NCI-H1417 (cell line): ENCODE results near the gene NAV2.

Source experiments
- DNase-seq, 3 experiments: peaks; one replicate each; lab custom pipeline; 2025; lab: John Stamatoyannopoulos, UW

NAV2 gene

DNA sequence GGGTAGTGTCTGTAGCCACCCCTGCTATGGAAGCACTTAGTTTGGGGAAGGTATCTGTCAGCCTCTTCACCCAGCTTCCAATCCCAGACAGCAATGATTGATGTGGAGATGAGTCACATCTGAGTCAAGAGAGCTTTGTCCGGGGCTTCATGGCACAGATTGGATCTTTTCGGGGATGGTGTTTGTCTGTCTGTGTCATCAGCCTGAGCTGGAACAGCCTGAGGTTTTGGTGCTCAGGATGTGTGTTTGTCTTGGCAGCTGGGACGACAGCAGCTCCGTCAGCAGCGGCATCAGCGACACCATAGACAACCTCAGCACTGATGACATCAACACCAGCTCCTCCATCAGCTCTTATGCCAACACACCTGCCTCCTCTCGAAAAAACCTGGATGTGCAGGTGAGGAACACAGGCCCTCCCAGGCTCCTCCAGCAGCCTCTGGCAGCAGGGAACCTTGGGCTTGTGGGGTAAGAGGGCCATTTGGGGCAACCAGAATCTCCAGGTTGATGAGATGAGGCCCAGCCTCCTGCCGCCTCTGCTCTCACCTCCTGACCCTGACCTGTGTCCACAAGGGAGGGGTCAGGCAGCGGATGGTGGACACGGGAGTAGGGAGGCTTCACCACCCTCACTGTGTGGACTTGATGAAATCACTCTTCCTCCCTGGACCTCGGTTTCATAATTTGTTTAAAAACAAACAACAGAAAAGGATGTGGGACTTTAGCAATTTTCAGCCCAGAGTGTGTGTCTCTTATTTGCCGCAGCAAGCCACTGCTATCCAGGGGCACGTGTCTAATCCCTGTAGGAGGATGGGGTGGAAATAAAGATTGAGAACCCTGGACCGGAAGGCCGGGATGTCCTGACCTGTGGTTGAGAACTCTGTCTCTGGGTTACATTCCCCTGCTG lies 323.3 kb downstream of the NAV2 start:
- peak; percentile 37 to 78 (median 47) for DNase-seq

DNA sequence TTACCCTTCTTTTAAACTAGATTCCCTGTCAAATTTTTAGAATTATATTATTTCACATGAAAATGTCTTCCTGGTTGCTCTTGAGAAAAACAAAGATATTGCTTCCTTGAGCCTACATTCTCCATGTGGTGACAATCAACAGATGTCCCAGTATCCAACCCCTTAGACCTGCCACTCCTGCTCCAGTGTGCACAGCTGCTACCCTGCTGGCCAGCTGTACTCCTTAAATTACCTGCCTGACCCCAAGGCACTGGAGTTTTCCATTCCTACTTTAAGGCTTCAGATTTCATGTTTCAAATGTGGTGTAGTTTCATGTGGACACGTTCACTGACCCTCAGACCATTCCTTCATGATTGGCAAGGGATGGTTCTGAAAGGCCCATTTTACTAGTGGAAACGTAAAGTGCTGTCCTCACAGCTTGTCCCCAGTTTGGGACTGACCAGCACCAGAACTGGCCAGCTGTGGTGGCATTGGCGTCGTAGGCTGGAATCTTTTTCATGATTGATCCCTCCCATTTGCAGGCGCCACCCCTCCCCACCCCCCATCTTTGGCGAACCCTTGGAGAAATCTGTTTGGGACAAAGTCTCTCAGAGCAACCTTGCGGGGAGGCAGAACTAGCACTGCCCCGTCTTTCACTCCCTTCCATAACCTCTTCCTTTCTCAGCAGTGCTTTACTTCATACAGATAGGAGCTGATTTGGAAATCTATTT lies 324.1 kb downstream of the NAV2 start:
- no peak for DNase-seq

DNA sequence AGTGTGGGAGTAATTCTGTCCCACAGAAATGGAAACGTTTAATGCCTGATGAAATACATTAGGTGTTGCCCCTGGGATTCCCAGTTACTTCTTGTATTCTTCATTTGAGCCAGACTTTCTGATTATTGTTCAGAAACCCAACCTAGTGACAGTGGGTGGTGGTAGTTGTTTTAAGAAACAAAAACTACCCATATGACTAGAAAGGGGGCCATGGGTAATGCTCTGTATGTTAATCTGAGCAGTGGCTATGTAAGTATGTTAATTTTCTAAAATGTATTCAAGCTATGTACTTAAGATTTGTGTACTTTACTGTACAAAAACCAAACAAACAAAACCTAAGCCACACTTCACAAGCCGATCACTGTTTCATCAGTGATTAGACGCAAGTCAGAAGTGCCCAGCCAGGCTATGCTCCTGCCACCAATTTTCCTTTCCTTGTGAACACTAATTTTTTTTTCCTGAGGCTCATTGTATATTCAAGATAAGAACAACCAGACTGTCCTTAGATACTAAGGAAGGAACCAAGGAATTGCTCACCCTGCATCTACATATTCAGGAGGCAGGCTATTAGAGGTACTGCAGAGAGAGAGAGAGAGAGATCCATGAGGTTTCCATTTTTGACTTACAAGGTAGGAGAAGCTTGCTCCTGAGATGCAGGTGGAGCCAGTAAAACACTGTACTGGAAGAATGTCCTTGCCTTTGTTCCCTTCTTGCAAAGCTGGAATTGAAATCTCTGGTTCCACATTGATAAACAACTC lies 324.9 kb downstream of the NAV2 start:
- peak in 1 of 3 experiments; percentile 4 for DNase-seq

DNA sequence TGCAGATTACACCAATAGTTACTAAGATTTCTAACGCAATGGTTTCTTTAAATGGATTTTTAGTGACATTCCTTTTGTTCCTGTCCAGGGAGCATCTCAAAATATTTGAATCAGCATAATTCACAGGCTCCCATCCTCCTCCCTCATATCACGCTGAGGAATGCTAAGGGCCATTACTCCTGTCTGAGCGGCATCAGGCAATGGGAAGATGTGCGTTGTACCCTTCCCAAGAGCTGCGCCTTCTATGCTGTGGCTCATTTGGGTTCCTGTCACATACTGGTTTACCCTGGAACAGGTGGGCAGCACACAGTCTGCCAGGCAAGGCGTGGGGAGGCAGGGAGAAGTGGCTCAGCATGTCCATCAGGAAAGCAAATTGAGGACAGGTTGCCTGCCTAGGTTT lies 325.8 kb downstream of the NAV2 start:
- DNase-seq, result no peak

DNA sequence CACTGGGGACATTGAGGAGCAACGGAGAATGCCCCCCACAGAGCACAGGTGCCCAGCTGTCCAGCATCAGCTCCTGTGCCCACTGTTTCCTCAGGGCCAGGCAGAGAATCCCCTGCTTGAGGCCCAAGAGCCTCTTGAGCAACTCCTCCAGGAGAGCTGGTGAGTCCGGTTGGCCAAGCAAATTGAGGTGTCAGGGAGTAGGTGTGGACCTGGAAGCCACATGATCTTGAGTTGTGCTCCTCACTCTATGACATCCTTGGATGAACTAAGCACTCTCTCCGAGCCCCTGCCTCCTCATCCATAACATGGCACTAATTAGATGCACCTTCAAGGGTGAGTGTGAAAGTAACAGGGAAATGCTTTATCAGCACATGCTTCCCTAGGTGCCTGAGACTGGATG lies 326.3 kb downstream of the NAV2 start:
- DNase-seq, result no peak

DNA sequence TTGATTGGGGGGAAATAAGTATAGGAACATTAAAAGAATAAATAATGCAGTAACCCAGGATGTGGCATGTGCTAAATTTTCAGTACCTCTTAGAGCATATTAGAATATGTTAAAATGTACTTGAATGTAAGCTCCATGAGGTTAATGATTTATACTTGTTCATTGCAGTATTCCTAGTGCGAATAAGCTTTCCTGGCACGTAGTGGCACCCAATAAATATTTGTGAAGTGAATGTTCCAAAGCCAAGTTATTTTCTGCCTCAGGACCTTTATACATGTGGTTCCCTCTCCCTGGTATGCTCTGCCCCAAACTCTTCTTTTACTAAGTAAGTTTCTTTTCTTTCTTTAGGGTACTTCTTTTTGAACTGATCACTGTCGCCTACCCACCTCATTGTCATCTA lies 328.9 kb downstream of the NAV2 start:
- no peak for DNase-seq

DNA sequence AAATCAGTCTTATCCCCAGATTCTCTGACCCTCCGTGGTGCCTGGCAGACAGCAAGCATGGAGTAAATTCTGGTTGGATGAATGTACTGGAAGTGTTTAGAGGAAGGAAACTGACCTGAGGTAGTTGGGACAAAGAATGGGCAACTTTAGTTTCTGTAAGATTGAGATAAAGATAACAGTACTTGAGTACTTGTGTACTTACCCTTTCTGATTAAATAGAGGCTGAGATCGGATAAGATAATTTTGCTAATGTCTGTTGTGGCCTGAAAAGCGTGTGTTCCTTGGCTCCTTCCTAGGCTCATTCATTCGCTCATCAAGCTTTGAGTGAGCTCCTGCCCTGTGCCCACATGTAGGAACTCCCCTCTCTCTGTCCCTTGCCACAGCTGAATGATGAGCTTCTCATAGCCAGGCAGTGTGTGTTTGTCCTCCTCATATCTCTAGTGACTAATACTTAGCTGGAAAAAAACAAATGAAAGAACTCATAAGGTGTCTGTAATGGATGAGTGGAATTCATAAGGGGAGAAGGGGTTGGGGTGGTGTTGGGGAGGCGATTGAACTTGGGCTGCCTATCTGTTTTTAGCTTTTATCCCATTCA lies 329.5 kb downstream of the NAV2 start:
- no peak for DNase-seq

DNA sequence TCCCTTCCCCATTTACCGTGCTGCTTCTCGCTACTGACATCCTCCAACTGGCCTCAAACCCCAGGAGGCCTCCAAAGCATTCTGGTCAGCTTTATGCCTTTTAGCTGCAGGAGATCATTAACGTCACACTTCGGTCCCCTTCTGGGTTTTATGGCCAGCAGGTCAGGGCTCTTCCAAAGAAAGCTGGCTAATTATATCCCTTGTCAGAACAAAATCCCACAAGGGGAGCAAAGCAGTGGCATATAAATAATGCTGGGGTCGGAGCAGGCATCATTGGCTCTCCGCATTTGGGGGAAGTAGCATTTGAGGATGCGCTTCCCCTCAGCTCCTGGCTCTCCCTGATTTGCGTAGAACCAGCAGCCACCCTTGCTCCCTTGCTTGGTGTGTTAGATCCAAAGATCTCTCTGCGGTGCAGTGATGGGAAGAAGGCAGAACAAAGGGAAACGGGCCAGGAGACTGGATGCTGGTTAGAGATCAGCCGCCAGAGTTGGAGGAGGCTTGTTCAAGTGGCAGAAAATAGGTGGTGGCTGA lies 330.2 kb downstream of the NAV2 start:
- DNase-seq, result peak in 2 of 3 experiments; percentile 26 to 66

DNA sequence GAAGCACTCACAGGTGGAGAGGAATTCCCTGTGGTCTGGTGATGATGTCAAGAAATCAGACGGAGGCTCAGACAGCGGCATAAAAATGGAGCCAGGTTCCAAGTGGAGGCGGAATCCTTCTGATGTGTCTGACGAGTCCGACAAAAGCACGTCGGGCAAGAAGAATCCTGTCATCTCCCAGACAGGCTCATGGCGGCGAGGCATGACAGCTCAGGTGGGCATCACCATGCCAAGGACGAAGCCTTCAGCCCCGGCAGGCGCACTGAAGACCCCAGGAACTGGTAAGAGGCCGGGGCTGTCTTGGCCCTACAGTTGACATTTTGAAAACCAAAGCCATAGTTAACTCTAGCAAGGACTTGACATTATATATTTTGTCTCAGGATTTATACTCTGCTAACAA lies 331.4 kb downstream of the NAV2 start:
- DNase-seq, result no peak

DNA sequence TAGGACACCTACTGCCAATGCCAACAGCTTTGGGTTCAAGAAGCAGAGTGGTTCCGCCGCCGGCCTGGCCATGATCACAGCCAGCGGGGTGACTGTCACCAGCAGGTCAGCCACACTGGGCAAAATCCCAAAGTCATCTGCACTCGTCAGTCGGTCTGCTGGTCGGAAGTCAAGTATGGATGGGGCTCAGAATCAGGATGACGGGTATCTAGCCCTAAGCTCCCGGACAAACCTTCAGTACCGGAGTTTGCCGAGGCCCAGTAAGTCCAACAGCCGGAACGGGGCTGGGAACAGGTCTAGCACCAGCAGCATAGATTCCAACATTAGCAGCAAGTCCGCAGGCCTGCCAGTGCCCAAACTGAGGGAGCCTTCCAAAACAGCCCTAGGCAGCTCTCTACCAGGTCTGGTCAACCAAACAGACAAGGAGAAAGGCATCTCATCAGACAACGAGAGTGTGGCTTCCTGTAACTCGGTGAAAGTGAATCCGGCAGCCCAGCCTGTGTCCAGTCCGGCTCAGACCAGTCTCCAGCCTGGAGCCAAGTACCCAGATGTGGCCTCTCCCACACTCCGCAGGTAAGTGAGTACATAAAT lies 332.6 kb downstream of the NAV2 start:
- no peak for DNase-seq

DNA sequence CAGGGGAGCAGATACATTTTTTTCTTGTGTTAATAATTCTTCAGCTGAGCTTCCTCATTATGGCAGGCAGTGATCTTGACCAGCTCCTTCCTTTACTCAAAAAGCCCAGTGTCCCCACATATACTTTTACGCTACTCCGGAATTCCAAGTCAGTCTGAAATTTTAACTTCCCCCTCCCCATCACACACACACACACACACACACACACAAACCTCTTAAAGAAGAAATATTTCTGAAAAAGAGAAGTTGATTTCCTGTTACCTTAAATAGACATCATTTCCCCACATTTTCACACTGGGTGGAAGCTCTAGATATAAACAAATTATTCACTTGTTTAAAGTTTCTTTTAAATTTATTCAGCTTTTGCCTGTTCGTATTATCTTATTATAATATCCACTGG lies 333.8 kb downstream of the NAV2 start:
- no peak for DNase-seq

DNA sequence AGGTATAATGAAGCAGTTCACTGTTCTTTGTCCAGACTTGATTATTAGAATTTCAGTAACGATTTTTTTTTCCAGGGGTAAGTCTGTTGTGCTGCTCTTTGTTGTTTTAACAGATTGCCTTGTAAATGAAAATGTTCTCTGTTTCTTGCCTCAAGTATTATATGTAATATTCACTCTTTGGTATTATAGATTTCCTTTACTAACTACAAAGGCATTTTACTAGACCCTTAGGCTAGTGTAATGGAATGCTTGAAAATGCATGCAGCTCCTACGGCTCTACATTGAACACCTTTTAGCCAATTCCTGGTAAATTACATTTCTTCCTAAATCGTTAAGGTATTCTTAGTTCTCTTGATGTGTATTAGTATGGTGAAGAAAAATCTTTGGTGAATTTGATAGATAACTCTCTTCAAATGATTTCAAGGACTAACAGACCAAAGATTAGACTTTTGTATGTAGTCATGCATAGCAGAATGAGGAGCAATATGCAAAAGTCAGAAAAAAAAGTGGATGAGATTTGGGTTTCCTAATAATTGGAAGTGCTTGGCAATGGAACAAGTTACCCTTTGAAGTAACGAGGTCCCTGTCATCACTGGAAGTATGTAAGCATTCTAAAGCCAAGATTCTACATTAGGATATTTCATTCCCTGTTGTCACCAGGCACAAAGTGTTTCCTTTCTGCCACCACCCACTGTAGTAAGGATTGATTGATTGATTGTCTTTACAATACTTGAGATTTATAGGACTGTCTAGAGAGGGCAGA lies 334.6 kb downstream of the NAV2 start:
- DNase-seq, result no peak

DNA sequence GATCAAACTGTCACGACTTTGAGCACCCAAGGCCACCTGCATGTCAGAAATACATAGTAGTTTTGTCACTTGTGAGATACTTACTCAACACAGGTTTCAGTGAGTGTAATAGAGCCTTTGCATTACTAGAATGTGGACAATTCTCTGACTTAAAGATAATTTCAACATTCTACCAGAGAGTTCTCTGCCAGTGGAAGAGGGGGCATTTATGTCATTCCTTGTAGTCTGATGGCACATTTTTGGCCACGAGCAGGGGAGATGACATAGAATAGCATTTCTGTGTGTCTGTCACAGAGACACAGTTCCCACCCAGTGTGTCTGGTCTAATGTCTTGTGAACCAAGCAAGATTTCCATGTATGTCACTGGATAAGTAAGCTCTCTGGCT lies 335.1 kb downstream of the NAV2 start:
- no peak for DNase-seq

DNA sequence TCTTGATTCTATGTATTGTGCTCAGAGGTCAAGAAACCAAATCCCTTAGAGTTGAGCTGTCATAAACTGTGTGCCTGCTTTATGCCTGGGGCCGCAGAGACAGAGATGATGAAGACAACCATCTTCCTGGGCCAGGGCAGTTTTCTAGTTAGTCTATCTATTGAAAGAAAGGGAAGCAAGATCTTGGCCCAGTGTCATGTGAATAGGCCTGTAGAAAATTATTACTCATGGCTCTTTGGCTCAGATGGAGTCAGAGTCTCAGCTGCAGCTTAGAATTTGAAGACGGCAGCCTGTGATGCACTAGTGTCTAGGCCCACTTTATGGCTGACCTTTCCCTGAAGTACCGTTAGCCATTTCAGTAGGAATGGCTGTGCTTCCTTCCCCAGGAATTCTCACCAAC lies 335.6 kb downstream of the NAV2 start:
- DNase-seq, result no peak

DNA sequence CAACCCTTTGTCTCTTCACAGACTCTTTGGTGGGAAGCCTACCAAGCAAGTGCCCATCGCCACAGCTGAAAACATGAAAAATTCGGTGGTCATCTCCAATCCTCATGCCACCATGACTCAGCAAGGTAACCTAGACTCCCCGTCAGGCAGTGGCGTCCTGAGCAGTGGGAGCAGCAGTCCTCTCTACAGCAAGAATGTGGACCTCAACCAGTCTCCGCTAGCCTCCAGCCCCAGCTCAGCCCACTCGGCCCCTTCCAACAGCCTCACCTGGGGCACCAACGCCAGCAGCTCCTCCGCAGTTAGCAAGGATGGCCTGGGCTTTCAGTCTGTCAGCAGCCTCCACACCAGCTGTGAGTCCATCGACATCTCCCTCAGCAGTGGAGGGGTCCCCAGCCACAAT lies 336.1 kb downstream of the NAV2 start:
- DNase-seq, result no peak

DNA sequence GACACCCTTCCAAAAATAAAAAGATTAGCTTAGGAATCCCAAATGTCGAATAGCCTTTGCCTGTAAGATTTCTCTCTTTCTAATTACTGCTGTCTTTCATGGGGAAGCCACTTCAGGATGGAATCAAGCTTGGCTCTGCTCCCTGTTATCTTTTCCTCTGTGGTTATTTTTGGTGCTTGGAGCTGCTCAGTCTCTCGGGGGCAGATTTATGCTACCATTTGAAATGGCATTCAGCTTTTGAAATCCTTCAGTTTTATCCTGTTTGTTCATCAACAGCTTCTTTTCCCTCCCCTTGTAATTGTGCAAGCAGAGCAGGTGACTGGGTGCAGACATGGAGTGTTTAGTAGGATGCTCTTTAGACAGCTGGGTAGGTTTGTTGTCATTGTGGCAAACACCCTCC lies 336.6 kb downstream of the NAV2 start:
- DNase-seq, result no peak

DNA sequence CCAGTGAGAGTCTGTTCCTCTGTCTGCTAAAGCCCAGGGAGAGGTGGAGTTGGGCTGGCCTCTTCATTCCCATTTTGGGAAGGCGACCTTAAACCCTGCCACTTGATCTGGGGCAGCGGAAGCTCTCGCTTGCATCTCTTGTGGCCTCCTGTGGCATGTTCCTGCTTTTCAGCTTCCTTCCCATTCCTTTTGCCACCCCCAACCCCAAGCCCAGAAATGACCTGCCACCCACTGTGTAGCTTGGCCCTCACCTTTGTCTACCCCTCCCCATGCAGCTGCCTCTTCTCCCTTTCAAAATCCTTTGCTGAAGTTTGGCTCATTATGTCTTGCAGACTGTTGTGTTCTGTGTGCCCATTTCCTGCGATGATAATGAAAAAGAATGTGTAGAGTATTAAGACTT lies 337.4 kb downstream of the NAV2 start:
- DNase-seq, result no peak

DNA sequence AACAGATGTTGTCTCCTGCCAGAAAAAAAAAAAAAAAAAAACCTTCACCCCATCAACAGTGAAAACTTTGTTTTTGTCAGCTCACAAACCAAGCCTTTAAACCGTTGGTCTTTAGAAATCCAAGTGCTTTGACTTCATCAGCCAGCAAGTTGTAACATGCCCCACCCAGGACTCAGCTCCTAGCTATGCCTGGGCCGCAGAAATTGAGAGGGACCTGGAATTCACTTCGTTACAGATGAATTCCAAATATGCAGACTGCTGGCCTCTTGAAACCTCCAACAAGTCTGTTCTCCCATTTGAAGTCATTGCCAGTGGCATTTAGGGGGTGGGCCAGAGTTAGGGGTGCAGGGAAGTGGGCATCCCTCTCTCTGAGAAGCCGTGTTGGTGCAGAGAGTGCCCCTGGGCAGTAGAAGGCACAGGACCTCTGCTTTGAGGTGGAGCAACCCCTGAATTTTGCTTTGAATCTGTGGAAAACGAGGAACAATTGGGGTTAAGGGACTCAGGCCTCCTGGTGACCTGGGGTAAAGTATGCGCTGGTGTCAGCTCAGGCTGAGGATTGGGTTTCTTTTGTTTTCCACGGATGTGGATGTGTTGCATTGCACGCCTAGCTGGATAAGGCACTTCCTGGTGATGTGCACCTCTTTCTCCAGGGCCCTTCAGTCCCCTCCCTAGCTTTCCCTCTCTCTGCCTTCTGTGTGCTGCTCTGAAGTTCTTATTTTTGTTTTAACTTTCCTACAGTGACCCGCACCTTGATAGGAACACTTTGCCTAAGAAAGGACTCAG lies 338.1 kb downstream of the NAV2 start:
- DNase-seq, result peak in 1 of 3 experiments; percentile 66

DNA sequence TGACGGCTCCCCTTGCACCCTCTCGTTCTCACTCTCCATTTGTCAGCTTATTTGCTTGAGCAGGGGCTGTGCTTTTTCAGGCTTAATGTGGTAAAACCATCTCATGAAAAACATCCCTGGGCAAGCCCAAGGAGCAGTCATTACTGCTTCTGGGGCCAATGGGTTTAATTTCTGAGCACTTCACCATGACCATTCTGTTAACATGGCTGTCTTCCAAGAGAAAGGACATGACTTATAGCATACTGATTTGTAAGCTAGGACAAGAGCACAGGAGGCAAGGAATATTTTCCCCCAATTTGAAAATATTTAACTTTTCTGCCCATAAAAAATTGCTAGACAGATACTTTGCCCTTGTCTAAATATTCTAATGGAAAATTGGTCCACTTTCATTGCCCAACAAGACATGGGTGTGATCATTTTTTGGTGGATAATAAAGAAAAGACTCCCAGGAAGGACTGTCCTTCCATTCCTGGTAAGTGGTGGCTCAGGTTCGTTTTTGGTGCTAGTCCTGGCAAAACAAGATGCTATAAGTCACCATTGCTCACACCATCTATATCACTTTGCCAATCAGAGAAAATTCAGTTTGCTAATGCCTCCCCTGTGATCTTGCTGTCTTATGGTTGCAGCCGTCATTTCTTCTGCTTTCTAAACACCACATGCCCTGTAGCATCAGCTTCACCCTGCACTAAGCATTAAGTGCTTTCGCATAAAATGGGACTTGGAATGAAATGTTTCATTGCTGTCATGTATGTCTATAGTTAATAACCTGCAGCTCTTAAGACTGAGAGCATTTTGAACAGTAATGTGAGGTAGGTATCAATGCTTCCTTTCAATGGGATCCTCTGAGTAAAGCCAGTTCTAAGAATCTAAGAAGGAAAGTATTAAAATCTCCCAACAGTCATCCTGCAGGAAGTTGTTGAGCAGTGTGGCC lies 339.1 kb downstream of the NAV2 start:
- no peak for DNase-seq
